ENCODE measurements around the gene NAGS.

DNA sequence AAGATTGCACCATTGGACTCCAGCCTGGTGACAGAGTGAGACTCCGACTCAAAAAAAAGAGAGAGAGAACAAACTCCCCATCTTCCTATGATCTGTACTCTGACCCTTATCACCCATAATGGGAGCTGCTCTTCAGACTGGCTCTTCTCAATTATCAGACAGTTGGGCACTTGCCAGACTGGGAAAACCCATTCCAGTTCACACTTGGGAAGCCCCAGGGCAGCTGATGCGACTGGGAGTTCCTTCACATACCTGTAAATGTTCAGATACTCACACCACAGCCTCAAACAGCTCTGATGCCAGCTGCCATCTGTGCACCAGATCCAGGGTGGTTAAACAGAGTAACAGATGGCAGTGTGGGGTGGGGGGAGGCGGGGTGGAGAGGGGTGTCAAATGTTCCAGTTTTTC lies 34.2 kb downstream of the NAGS start:
- TF ChIP-seq, protein P1, sequence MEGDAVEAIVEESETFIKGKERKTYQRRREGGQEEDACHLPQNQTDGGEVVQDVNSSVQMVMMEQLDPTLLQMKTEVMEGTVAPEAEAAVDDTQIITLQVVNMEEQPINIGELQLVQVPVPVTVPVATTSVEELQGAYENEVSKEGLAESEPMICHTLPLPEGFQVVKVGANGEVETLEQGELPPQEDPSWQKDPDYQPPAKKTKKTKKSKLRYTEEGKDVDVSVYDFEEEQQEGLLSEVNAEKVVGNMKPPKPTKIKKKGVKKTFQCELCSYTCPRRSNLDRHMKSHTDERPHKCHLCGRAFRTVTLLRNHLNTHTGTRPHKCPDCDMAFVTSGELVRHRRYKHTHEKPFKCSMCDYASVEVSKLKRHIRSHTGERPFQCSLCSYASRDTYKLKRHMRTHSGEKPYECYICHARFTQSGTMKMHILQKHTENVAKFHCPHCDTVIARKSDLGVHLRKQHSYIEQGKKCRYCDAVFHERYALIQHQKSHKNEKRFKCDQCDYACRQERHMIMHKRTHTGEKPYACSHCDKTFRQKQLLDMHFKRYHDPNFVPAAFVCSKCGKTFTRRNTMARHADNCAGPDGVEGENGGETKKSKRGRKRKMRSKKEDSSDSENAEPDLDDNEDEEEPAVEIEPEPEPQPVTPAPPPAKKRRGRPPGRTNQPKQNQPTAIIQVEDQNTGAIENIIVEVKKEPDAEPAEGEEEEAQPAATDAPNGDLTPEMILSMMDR (IDR thresholded peaks at IDR 0.05), result no peak
- TF ChIP-seq POLR2A (IDR thresholded peaks at IDR 0.05), result no peak
